HG03103 (cell line): ENCODE measurements around the gene TNS4.
"Not testable (repeated sequence)": the region's sequence is repeated elsewhere in the genome, so short reads cannot be mapped to it uniquely, and the experiment has no call there.

Experiments
- ATAC-seq: cut with Tn5 transposase; IDR thresholded peaks from one replicate; pipeline ENCODE4 v1.9.1; 2021; ENCODE audit warnings: low read depth; ENCODE audit not compliant: unreplicated experiment

Gene TNS4, protein sequence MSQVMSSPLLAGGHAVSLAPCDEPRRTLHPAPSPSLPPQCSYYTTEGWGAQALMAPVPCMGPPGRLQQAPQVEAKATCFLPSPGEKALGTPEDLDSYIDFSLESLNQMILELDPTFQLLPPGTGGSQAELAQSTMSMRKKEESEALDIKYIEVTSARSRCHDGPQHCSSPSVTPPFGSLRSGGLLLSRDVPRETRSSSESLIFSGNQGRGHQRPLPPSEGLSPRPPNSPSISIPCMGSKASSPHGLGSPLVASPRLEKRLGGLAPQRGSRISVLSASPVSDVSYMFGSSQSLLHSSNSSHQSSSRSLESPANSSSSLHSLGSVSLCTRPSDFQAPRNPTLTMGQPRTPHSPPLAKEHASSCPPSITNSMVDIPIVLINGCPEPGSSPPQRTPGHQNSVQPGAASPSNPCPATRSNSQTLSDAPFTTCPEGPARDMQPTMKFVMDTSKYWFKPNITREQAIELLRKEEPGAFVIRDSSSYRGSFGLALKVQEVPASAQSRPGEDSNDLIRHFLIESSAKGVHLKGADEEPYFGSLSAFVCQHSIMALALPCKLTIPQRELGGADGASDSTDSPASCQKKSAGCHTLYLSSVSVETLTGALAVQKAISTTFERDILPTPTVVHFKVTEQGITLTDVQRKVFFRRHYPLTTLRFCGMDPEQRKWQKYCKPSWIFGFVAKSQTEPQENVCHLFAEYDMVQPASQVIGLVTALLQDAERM

DNA sequence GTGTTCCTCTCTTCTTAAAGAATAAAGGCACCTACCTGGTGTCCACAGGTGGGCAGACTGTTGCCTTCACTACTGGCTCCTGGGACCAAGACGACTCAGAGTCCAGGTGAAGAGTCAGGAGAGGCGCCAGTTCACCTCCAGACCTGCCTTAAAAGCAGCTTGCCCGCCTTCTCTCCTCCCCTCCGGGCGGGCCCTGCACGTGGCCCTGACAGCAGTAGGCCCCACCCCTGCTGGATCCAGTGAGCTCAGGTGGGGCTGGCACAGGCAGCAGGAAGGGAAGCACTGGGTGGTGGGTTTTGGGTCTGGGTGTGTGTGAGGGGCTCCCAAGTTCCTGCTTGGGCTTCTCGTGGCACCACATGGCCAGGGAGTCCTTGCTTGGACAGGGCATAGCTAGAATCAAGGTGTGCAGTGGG lies at the start of gene TNS4:
Gene TNS4, minus strand, starts transcription at position 125 of the 413 bp plus-strand sequence. CDS start 5,198 bp downstream, outside the sequence.
- no peak for ATAC-seq

DNA sequence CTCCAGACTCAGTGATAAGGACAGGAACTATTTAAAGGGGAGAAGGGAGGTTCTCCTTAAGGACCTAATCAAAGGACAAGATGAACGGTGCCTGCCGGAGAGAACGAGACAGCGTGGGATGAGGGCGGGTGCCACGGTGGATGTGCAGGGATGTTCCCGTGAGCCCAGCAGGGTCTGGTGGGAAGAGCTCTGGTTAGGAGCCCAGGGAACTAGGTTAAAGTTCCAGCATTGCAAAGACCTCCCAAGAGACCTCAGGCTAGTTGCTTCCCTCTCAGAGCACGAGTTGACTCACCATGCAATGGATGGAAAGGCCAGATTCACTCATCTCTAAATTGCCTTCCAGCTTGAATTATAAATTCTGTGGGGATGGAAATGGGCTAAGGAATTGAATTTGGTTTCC lies 49.2 kb upstream of the TNS4 start:
- ATAC-seq = no peak

DNA sequence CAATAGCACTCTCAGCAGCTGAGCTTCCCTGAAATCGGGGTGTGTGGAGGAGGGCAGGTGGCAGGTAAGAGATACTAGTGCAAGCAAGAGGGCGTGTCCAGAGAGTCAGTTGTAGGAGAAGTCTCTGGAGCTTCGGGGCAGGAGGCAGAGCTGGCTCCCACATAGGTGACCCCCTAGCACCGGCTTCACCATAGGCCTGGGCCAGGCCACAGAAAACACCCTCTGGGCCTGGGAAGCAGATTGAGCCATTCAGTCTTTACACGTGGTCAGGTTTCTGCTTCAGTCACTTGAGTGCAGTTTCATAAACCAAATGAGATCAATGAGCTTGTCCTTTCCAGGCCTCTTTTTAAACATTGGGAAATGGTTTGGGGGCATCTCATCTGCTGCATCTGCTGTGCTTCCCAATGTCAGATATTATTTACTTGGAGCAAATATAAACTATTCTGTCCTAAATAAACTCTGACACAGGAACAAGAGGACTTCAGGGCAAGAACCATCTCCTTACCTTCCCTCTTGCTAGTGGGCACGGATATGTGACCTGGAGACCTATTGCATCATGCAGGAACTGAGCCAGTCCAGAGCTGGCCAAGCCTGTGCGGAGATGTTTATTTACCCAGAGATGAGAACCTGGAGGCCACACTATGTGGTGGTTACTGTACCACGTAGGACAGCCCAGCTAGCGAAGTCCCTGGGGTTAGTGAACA lies 47.7 kb upstream of the TNS4 start:
- ATAC-seq = no peak

DNA sequence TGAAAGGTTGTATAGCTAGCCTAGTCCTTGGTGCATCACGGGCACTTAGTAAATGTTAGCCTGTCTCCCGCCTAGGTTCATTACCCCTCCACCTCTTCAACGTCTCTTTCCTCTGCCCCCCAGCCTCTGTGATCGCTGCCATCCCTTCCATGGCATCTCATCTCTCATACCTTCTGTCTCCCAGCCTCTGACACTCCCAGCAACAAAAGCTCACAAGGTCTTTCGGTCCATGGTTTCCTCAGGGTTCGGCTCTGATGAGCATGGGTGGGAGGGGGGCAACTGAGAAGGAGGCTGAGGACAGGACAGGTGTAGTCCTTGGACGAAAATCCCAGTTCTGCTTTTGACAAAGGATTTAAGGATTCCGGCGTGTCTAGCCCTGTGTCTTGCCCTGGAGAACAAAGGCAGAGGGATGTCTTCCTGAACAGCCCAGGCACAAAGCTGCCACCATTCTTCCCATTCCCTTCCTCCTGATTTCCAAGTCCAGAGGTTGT lies 47.1 kb upstream of the TNS4 start:
- ATAC-seq = no peak

DNA sequence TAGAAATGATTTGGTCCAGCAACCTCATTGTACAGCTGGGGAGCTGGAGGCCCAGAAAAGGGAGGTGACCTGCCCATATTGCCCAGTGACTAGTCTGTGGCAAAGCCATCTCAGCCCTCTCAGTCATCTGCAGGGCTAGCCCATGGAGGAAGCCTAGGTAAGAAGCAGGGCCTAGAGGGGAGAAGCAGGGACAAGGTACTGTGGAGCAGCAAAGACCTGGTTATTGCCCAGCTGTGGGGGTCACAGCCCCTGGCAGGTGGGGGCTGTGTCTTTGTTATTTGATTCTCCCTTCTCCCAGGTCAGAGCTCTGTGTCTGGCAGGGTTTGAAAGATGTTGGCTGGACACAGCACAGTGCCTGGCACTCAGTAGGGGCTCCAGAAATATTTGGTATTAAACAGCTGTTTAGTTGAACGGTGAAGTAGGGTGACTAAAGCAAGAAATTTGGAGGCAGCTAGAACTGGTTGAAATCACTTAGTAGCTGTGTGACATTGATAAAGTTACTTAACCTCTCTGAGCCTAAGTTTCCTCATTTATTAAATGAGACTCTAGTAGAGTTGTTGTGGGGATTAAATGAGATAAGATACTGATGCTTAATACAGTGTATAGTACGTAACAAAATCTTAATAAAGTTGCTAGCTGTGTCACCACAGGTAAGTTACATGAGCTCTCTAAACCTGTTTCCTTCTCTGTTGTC lies 46.5 kb upstream of the TNS4 start:
- no peak for ATAC-seq

DNA sequence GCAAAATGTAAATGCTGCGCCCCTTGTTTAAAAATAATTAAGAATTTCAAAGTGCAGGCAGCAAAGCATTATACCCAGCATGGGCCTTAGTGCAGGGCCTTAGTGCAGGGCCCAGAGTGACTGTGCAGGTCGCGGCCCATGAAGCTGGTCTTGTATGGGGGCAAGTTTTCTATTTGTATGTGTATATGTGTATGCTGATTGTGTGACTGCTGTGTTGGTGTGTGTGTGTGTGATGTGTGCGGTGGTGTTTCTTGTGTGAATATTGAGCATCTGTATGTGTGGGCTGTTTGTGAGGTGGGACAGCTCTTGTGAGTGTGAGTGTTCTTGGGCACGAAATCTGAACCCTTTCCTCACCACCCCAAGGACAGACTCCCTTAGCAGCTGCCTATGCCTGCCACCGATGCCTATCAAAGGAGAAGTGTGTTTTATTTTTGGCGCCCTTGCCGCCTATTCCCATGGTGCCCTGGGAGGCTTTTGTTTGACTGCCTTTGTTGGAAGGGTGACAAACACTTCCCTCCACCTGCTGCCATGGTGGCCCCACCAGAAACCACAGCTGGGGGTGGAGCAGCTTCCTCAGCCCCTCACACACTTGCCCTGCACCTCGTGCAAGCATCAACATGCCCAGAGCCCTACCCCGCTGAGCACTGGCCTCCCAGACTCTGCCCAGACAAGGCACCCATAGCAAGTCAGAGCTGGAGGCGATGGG lies 45.8 kb upstream of the TNS4 start:
- no peak for ATAC-seq

DNA sequence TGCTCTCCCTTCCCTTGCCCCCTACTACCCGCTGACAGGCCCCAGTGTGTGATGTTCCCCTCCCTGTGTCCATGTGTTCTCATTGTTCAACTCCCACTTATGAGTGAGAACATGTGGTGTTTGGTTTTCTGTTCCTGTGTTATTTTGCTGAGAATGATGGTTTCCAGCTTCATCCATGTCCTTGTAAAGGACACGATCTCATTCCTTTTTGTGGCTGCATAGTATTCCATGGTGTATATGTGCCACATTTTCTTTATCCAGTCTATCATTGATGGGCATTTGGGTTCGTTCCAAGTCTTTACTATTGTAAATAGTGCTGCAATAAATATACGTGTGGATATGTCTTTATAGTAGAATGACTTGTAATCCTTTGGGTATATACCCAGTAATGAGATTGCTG lies 45.1 kb upstream of the TNS4 start:
- ATAC-seq = not testable (repeated sequence)

DNA sequence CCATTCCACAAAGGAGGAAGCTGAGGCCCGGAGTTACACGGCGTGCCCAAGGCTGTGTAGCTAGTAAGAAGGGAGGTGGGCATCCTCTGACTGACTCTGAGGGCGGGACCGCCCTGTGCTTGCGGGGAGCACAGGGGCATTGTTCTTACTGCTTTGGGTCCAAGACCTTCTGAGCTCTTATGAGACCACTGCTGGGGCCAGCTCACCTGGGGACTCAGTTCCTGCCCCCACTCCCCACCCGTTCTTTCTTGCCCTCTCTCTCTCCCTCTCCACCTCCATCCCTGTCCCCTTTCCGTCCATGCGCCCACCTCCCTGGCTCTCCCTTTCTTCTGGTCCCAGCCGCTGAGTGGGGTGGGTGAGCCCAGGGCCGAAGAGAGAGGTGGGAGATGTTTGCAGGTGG lies 44.2 kb upstream of the TNS4 start:
- ATAC-seq = no peak

DNA sequence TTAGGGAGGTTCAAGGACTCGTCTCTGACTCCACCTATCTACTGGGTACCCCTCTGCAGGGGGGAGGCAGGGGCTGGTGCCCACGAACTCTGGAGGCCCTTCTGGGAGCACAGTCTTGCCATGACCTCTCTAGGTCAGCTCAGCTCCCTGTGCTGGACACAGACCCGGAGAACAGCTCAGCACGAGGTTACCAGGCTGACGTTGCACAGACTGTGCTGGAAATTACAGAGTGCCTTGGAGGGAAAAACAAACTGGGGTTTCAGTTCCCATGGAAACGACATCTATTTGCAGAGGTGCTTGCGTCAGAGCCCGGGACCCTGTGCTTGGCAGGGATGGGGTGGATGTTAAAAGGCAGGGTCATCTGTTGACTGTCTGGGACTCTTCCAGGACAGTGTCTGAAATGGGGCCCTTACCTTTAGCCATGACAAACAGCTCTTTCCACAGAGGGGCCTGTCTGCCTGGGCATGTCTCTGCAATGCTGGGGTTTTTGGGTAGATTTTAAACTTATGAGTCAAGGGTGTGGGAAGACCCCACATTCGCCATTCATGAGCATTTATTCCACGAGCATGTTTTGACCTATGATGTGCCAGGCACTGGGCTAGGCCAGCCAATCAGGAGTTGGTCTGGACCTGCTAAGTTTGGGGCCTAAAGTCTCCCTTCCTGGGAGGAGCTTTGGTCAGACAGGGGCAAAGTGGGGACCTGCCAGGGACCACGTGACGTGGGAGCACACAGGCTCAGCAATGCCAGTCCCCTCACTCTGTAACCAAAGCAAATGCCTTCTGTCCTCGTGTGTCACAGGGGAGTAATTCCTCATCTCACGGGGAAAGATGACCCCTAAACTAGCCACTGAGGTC lies 41.4 kb upstream of the TNS4 start:
- ATAC-seq = no peak

DNA sequence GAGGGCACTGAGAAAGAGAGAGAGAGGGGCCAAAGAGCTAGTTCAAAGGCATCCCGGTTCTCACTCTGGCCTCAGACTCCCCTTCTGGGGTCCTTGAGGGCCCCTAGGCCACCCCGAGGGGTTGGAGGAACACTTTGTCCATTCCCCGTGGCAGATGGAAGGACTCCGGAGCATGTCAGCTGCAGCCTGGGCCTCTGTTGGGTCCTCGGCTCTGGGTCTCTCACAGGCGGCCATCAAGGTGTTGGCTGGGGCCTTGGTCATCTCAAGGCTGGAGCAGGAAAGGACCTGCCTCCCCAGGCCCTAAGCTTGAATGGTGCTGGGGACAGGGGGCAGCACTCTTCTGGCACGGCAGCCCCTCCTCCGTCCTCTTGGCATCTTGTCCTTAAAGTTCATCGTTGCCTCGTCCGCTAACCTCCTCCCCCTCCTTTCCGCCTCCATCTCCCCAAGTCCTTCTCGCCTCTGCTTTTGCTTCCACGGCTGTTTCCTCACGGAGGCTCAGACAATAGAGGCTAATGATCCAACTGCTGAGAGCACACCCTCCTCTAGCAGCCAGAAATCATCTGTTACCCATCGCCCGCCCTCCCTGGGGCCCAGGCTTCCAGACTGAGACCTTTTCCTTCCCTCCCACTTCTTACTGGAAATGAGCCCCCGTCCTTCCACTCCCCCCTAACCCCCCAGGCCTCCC lies 40.6 kb upstream of the TNS4 start:
- no peak for ATAC-seq

DNA sequence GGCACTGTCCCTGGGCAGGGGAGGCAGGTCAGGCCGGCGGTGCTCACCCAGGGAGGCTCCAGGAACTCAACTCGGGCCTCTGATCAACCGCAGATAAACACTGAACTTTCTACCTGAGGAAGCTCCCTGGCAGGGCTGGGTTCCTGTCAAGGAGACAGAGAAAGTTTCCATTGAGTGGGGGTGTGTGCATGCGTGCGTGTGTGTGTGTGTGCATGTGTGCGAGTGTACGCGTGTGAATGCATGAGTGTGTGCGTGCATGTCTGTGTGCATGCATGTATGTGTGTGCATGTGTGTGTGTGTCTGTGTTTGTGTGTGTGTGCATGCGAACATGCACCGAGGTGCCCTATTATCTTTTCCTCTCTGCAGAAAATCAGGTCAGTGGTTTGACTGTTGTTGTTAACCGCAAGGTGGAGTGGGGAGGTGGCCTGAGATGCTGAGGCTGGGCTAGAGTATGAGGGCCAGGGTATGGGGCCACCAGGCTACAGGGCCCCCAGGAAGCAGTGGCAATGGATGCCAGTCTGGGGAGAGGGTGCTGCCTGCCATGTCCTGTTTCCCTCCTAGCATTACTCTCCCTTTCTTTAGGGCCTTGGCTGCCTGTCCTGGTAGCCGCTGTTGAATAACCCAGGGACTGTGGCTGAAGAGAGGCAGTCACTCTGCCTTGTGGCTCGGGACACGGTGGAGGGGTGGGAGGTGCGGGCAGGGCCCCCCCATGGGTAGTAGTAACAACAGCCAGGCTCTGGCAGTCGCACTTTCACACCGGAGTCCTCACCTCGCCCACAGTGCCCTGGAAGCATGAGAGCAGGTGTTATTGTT lies 39.8 kb upstream of the TNS4 start:
- ATAC-seq = no peak

DNA sequence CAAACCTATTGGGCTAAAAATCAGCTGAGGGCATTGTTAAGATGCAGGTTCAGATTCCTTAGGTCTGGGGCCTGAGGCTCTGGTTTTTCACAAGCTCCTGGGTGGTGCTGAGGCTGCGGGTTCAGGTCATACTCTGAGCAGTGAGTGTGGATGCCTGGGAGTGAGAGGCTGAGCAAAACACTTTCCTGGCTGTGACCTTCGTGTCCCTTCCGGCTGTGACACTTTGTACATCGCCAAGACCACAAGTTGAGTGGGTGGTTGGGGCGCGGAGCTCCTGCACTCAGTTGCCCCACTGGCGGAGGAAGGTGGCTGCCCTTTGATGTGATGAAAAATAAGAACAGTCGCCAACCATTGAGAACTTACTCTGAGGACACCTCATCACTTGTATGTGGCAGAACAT lies 39.0 kb upstream of the TNS4 start:
- ATAC-seq = no peak

DNA sequence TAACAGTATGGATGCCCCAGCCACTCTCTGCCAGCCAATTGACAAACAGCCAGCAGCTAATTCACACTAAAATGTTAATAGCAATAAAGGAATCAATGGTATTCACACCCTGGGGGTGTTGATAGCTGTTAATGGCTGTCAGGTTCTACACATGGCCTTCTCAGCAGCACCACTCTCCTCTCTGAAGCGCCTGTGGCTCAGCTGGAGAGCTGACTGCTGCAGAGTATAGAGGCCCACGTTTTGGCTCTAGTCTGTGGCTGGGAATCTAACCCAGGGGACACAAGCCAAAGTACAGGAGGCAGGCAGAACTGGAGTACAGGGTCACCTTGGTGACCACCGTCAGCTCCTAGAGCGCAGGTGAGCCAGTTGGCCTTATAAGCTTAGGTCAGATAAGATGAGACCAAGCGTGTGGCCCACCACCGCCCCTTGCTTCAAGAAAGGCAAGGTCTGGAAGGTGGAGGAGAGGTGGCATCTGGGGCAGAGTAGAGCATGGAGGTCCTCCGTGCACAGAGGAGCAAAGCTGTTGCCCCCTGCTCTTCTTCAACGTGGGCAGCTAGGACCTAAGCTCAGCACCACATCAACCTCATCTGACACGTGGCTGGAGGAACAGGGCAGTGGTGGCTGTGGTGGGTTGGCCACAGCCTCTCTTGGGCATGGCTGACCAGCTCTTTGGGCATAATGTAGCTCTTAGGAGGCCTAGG lies 38.4 kb upstream of the TNS4 start:
- ATAC-seq = no peak

DNA sequence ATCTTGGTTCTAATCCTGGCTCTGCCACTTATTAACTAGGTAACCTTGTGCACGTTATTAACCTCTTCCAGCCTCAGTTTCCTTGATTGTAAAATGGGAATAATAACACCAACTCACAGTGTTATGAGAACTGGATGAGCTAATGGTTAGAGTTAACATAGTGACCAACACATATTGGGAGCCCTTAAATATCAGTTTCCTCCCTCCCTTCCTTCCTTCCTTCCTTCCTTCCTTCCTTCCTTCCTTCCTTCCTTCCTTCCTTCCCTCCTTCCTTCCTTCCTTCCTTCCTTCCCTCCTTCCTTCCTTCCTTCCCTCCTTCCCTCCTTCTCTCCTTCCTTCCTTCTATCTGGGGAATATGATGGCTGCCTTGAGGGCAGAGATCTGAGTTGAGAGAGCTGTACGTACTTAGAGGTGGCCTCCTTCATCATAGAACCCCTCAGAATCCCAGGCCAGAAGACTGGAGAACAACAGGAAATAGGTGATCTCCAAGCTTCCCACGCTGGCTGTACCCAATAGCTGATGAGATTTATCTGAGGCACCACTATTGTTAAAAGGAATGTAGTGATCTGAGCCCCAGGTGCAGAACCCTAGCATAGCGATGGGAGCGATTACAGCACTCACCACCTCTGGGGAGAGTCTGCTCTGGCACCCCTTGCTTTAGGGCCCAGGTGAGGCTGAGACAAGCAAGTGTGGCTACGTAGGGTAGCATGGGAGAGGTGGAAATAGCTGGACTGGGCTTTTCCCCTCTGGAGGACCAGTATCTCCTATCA lies 37.7 kb upstream of the TNS4 start:
- ATAC-seq = no peak

DNA sequence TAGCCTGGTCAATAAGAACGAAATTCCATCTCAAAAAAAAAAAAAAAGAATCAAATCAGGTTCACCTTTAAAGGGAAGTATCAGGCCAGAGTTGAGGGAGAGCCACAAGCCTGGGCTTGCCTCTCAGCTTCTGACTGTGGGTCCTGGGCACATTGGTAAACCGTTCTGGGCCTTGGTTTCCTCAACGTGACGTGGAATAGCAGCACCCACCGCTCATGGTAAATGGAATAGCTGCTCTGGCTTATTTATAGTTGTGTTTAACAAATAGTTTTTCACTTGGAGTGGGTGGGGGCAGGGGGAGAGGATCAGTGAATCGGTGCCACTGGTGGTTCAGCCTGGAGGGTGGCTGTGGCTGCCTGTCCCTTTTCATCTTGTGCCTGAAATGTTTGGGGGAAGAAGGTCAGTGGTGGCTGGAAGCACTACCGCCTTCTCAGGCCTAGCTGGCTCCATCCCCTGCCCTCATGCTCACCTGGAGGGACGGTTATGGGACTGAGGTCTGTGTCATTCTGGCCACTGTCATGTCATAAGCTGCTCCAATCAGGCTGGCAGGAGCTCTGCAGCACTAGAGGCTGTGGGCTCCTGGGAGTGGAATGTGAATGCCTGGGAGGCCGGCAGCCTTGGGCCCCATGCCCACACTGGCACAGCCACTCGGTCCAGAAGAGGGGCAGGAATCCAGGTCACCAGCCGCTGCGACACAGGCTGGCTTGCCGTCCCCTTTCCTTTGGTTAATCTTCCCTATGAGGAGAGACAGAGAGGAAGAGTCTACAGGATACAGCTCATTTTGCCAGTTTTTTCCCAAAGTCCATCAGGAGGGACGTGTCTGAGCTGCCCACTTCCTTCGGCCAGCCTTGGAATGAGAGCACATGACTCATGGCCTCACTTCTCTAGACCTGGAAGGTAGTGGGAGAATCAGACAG lies 36.9 kb upstream of the TNS4 start:
- ATAC-seq = no peak
